ENCODE measurements around the gene PXDN.

PXDN gene

DNA sequence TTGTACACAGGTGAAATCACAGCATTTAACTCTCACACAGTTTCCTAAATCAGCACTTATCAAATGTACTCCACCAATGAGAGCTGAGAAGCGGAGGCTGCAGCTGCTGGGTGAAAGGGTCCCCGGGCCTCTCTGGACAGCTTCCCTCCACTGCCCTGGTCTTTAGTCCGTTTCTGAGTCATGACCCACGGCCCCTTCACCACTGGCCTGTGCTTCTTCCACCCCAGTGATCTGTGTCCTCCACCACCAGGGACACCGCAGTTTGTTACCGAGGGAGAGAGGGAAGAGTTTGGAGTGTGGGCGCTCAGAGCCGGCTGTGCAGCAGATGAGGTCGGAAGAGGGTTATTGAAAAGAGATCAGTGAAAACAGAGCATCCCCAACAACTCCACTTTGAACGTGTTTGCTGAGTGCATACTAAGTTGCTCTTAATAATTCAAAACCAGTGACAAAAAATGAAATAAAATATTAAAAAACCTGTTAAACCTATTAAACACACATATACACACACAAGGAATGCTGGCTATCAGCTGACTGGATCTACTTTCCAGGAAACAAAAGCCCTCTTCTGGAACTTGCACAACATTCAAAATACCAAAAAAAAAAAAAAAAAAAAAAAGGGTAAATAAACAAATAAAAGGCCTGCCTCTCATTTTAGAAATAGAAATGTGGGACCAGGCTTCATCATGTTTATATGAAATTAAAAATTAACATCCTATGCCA is 54.1 kb downstream of the PXDN start:
- no peak for DNase-seq
- Histone ChIP-seq H3K4me3 (ENCODE audit: insufficient read depth, low read depth, low read length, poor library complexity, severe bottlenecking) (no peak overlapping the region), H3K36me3 (ENCODE audit: control insufficient read depth, insufficient read depth, low read length) (no peaks in the 10 kb centered on the region), H3K27ac (ENCODE audit: insufficient read depth, low read length, poor library complexity, severe bottlenecking) (no peak overlapping the region), H3K4me1 (ENCODE audit: control insufficient read depth, insufficient read depth, low read length, poor library complexity, severe bottlenecking) (no peaks in the 10 kb centered on the region), H3K9me3 (ENCODE audit: control insufficient read depth, low read length) (no peaks in the 10 kb centered on the region), H3K27me3 (replicated peaks; ENCODE audit: control insufficient read depth, insufficient read depth, low read length, poor library complexity, severe bottlenecking) (no peaks in the 10 kb centered on the region)

DNA sequence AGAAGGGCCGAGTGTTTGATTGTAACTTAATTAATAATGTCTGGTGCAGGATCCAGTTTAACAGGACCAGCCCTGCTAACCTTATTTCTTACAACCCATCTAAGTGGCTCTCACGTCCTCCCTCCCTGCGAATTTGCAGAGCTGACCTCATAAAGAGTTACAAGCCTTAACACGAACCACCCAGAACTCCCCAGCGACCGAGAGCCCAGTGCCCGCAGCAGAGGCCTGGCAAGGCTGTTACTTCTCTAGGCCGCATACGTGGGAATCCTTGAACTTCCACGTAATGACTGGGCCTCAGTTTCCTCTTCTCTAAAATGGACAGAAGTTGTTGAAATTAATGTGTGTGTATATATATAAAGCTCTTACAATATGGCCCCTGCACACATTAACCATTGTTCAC is 55.5 kb downstream of the PXDN start:
- Histone ChIP-seq H3K27ac (ENCODE audit: insufficient read depth, low read length, poor library complexity, severe bottlenecking) (no peak overlapping the region), H3K27me3 (replicated peaks; ENCODE audit: control insufficient read depth, insufficient read depth, low read length, poor library complexity, severe bottlenecking) (no peaks in the 10 kb centered on the region), H3K9me3 (ENCODE audit: control insufficient read depth, low read length) (no peaks in the 10 kb centered on the region), H3K4me1 (ENCODE audit: control insufficient read depth, insufficient read depth, low read length, poor library complexity, severe bottlenecking) (no peaks in the 10 kb centered on the region), H3K4me3 (ENCODE audit: insufficient read depth, low read depth, low read length, poor library complexity, severe bottlenecking) (no peak overlapping the region), H3K36me3 (ENCODE audit: control insufficient read depth, insufficient read depth, low read length) (no peaks in the 10 kb centered on the region)
- DNase-seq = no peak

DNA sequence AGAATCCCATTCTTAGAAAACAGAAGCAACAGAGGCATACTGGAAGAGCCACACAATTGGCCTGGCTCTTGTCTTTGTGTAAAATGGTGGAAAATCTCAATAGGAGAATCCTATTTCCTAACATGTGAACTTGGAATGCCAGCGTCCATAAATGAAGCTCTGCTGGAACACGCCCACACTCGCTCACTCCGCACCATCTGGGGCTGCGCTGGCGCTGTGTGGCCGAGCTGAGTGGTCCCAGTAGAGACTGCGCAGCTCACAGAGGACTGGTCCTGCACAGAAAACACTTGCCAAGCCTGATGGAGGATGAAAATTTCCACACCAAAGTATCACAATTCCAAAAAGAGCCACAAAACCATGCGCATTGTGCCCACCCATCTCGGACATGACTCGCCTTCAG is 56.2 kb downstream of the PXDN start:
- no peak for DNase-seq
- H3K27me3 ChIP-seq (replicated peaks; ENCODE audit: control insufficient read depth, insufficient read depth, low read length, poor library complexity, severe bottlenecking) = no peaks in the 10 kb centered on the region
- no peaks in the 10 kb centered on the region for H3K9me3 ChIP-seq (ENCODE audit: control insufficient read depth, low read length)
- H3K4me3 ChIP-seq (ENCODE audit: insufficient read depth, low read depth, low read length, poor library complexity, severe bottlenecking) = no peak overlapping the region
- H3K4me1 ChIP-seq (ENCODE audit: control insufficient read depth, insufficient read depth, low read length, poor library complexity, severe bottlenecking) = no peaks in the 10 kb centered on the region
- H3K27ac ChIP-seq (ENCODE audit: insufficient read depth, low read length, poor library complexity, severe bottlenecking) = no peak overlapping the region
- H3K36me3 ChIP-seq (ENCODE audit: control insufficient read depth, insufficient read depth, low read length) = no peaks in the 10 kb centered on the region

- Histone ChIP-seq H3K9me3 (ENCODE audit: control insufficient read depth, low read length) (no peaks in the 10 kb centered on the region), H3K27me3 (replicated peaks; ENCODE audit: control insufficient read depth, insufficient read depth, low read length, poor library complexity, severe bottlenecking) (no peaks in the 10 kb centered on the region), H3K4me1 (ENCODE audit: control insufficient read depth, insufficient read depth, low read length, poor library complexity, severe bottlenecking) (no peaks in the 10 kb centered on the region), H3K27ac (ENCODE audit: insufficient read depth, low read length, poor library complexity, severe bottlenecking) (no peak overlapping the region), H3K4me3 (ENCODE audit: insufficient read depth, low read depth, low read length, poor library complexity, severe bottlenecking) (no peak overlapping the region), H3K36me3 (ENCODE audit: control insufficient read depth, insufficient read depth, low read length) (no peaks in the 10 kb centered on the region)
- DNase-seq = no peak
Measured at GRCh38 chr2:1687254-1687653, 57.1 kb downstream of the PXDN start.

- Histone ChIP-seq H3K4me1 (ENCODE audit: control insufficient read depth, insufficient read depth, low read length, poor library complexity, severe bottlenecking) (no peaks in the 10 kb centered on the region), H3K36me3 (ENCODE audit: control insufficient read depth, insufficient read depth, low read length) (no peaks in the 10 kb centered on the region), H3K27ac (ENCODE audit: insufficient read depth, low read length, poor library complexity, severe bottlenecking) (no peak overlapping the region), H3K27me3 (replicated peaks; ENCODE audit: control insufficient read depth, insufficient read depth, low read length, poor library complexity, severe bottlenecking) (no peaks in the 10 kb centered on the region), H3K9me3 (ENCODE audit: control insufficient read depth, low read length) (no peaks in the 10 kb centered on the region), H3K4me3 (ENCODE audit: insufficient read depth, low read depth, low read length, poor library complexity, severe bottlenecking) (no peak overlapping the region)
- no peak for DNase-seq
Measured at GRCh38 chr2:1686784-1687105, 57.6 kb downstream of the PXDN start.

GRCh38 chr2:1685957-1686783 is 58.1 kb downstream of the PXDN start:
- DNase-seq = no peak
- H3K36me3 ChIP-seq (ENCODE audit: control insufficient read depth, insufficient read depth, low read length) = no peaks in the 10 kb centered on the region

DNA sequence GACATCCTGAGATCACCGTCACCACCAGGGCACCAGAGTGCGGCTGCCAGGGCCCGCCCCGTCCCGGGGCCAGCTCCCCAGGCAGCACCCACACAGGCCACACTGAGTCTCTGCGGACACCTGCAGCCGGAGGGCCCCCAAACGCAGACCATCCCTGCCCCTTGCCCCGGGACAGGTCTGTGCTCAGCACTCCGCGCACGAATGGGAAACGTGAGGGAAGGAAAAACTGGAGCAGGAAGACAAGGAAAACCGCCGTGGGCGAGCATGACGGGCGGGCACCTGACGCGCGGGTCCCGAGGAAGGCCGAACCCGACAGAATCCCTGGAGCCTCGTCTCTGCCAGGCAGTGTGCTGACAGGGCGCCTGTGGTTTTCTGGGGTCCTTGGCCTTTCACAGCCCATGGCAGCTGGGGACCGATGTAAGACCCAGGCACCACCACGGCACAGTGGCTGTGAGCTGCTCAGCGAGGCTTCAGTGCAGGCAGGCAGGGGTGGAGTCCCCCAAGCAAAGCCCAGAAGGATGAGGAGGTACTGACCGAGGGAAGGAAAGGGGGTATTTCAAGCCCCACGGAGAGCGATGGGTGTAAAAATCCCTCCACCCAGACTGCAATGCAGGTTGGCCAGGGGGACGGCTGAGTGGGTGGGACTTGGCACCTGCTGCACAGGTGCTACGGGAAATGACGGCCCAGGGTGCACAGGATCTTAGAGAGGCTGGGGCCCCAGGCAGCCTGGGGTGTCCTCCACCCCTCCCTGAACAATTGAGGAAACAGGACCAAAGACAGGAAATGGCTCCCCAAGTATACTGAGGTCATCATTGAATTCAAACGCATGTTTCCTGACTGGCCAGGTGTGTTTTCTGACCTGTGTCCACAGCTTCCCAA is 59.0 kb downstream of the PXDN start:
- no peak overlapping the region for H3K4me3 ChIP-seq (ENCODE audit: insufficient read depth, low read depth, low read length, poor library complexity, severe bottlenecking)
- DNase-seq = no peak
- no peaks in the 10 kb centered on the region for H3K9me3 ChIP-seq (ENCODE audit: control insufficient read depth, low read length)
- no peaks in the 10 kb centered on the region for H3K27me3 ChIP-seq (replicated peaks; ENCODE audit: control insufficient read depth, insufficient read depth, low read length, poor library complexity, severe bottlenecking)
- no peaks in the 10 kb centered on the region for H3K36me3 ChIP-seq (ENCODE audit: control insufficient read depth, insufficient read depth, low read length)
- no peak overlapping the region for H3K27ac ChIP-seq (ENCODE audit: insufficient read depth, low read length, poor library complexity, severe bottlenecking)
- no peaks in the 10 kb centered on the region for H3K4me1 ChIP-seq (ENCODE audit: control insufficient read depth, insufficient read depth, low read length, poor library complexity, severe bottlenecking)

More at GRCh38 chr2:1685957-1686783, 58.1 kb downstream of the PXDN start:
- no peaks in the 10 kb centered on the region for H3K9me3 ChIP-seq (ENCODE audit: control insufficient read depth, low read length)
- H3K27me3 ChIP-seq (replicated peaks; ENCODE audit: control insufficient read depth, insufficient read depth, low read length, poor library complexity, severe bottlenecking) = no peaks in the 10 kb centered on the region
- no peak overlapping the region for H3K27ac ChIP-seq (ENCODE audit: insufficient read depth, low read length, poor library complexity, severe bottlenecking)
- H3K4me3 ChIP-seq (ENCODE audit: insufficient read depth, low read depth, low read length, poor library complexity, severe bottlenecking) = no peak overlapping the region
- no peaks in the 10 kb centered on the region for H3K4me1 ChIP-seq (ENCODE audit: control insufficient read depth, insufficient read depth, low read length, poor library complexity, severe bottlenecking)

- no peaks in the 10 kb centered on the region for H3K4me1 ChIP-seq (ENCODE audit: control insufficient read depth, insufficient read depth, low read length, poor library complexity, severe bottlenecking)
- no peaks in the 10 kb centered on the region for H3K27me3 ChIP-seq (replicated peaks; ENCODE audit: control insufficient read depth, insufficient read depth, low read length, poor library complexity, severe bottlenecking)
- no peak for DNase-seq
- H3K9me3 ChIP-seq (ENCODE audit: control insufficient read depth, low read length) = no peaks in the 10 kb centered on the region
- H3K27ac ChIP-seq (ENCODE audit: insufficient read depth, low read length, poor library complexity, severe bottlenecking) = no peak overlapping the region
- no peak overlapping the region for H3K4me3 ChIP-seq (ENCODE audit: insufficient read depth, low read depth, low read length, poor library complexity, severe bottlenecking)
- H3K36me3 ChIP-seq (ENCODE audit: control insufficient read depth, insufficient read depth, low read length) = no peaks in the 10 kb centered on the region
Measured at GRCh38 chr2:1683297-1683696, 61.0 kb downstream of the PXDN start.

GRCh38 chr2:1682181-1682440 is 62.2 kb downstream of the PXDN start:
- Histone ChIP-seq H3K4me1 (ENCODE audit: control insufficient read depth, insufficient read depth, low read length, poor library complexity, severe bottlenecking) (no peaks in the 10 kb centered on the region), H3K4me3 (ENCODE audit: insufficient read depth, low read depth, low read length, poor library complexity, severe bottlenecking) (no peak overlapping the region), H3K36me3 (ENCODE audit: control insufficient read depth, insufficient read depth, low read length) (no peaks in the 10 kb centered on the region), H3K9me3 (ENCODE audit: control insufficient read depth, low read length) (no peaks in the 10 kb centered on the region), H3K27ac (ENCODE audit: insufficient read depth, low read length, poor library complexity, severe bottlenecking) (no peak overlapping the region), H3K27me3 (replicated peaks; ENCODE audit: control insufficient read depth, insufficient read depth, low read length, poor library complexity, severe bottlenecking) (no peaks in the 10 kb centered on the region)
- no peak for DNase-seq

Measured in effector memory CD4-positive, alpha-beta T cell (primary cell).